Caki2 (cell line): ENCODE measurements around the gene C22orf23. TPM values are rescaled to one million over a fixed set of nuclear protein-coding genes. Genes with fewer than 3 reads are reported as not detected.

Source experiments
- DNase-seq: peaks from one replicate; pipeline ENCODE4 v3.0.0-alpha.2; 2015; ENCODE audit warnings: low read depth
- in situ Hi-C: cut with HindIII; loops from 2 replicates; pipeline ENCODE4 v1.10.0; 2016; ENCODE audit warnings: low sequenced_read_pairs, low pct_unique_long_range_greater_than_20kb, mixed read lengths
- total RNA-seq: library from RNA; depleted of rRNA; stranded (reverse); fragments of >200 nt; shearing (Covaris generic); gene quantifications from 2 replicates; pipeline ENCODE4 v1.2.3, GENCODE V29; 2014; ENCODE audit warnings: low replicate concordance

Gene C22orf23
- total RNA-seq, 1 experiment from 2014 or later: 0.17 TPM

DNA sequence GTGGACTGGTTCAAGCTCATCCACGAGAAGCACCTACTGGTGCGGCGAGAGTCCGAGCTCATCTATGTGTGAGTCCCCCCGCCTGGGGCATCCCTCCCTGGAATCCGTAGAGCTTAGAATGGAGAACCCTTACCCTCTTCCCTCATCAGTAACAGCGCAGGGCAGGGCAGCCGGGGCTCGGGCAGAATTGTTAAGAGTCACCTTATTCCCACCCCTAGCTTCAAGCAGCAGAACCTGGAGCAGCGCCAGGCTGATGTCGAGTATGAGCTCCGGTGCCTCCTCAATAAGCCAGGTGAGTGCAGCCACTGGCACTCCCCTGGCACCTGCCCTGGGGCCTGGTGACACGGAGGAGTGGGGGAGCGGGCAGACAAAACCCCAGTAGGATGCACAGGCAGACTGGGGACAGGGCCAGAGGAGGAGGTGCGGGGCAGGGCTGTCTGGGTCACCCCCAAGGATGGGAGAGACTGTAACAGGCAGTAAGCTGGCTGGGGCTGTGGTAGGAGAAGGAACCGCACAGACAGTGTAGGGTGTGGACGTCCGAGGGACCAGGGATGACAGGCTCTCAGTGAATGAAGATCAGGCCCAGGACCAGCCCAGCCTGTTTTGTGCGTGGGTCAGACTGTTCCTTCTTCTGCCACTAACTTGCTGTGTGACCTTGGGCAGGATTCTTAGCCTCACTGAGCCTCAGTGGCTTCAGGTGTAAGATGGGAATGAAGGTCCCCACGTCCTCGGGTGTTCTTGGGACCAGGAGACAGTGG is 20.4 kb downstream of the C22orf23 start:
- DNase-seq: no peak
- in situ Hi-C loops: no loop called here

- in situ Hi-C loops: no loop called here
- DNase-seq: no peak
These were observed 21.0 kb downstream of the C22orf23 start for GRCh38 chr22:37932401-37932800.

DNA sequence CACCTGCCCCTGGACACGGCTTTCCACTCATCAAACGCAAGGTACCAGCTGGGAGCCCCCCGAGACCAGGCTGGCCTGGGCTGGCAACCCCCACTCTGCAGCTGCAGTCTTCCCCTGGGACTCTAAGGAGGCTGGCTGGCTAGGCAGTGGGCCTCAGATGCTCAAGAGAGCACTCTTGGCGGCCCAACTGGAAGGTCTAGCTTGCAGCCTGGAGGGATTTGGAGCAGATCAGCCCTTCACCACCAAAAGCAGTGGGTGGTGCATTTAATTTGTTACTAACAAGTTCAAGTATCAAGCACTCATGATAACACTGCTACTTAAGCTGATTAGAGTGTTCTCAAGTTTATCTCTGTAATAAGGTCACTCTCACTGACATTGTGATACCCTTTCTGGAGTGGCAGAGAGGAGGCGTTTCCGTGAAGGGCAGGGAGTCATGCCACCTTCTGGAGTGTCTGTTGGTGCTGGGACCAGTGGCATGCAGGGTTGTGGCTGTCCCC is 21.5 kb downstream of the C22orf23 start:
- in situ Hi-C loops: no loop called here
- no peak for DNase-seq

GRCh38 chr22:37930952-37931440 is 22.4 kb downstream of the C22orf23 start:
- DNase-seq: no peak
- in situ Hi-C loops: no loop called here

GRCh38 chr22:37930270-37930951 is 23.0 kb downstream of the C22orf23 start:
- in situ Hi-C loops: no loop called here
- no peak for DNase-seq

- no peak for DNase-seq
- in situ Hi-C loops: no loop called here
These were observed 24.0 kb downstream of the C22orf23 start for GRCh38 chr22:37929390-37929789.

DNA sequence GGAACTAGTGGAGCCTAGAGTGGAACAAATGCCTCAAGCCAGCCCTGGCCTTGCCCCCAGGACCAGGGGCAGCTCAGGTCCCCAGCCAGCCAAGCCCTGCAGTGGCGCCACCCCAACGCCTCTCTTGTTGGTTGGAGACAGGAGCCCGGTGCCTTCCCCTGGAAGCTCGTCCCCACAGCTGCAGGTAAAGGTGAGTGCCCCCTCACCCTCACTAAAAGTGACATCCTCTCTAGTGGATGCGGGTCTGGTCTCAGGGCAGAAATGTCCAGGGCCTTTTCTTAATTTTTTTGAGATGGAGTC is 25.8 kb downstream of the C22orf23 start:
- no peak for DNase-seq
- in situ Hi-C loops: no loop called here

DNA sequence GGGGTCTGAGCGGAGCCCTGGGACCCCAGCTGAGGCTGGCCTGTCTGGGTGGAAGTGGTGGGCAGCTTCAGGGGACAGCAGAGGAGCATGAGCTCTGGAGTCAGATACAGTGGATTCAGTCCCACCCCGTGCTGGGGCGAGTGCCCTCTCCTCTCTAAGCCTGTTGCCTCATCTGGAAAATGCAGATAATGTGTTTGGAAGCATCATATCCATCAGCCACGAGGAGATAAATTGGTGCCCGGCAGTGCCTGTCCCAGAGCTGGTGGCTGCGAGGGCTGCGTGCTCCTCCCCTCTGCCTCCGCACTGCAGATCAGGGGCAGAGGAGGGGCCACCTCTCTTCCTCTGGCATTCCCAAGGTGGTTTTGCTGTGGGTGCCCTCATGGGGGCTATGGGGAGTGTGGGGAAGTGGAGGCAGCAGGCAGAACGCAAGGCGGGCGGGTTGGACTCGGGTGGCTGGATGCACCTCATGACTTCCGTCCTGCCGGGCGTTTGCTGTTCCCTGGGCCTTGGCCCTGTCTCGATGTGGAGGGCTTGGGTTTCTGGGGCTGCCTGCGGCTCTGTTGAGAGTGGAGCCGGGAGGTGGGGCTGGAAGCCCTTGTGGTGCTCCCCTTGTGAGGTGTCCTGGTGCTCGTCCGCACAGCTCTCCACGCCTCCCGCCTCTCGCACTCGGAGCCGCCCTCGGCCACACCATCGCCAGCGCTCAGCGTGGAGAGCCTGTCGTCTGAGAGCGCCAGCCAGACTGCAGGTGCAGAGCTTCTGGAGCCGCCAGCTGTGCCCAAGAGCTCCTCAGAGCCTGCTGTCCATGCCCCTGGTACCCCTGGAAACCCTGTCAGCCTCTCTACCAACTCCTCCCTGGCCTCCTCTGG is 26.4 kb downstream of the C22orf23 start:
- in situ Hi-C loops: no loop called here

DNA sequence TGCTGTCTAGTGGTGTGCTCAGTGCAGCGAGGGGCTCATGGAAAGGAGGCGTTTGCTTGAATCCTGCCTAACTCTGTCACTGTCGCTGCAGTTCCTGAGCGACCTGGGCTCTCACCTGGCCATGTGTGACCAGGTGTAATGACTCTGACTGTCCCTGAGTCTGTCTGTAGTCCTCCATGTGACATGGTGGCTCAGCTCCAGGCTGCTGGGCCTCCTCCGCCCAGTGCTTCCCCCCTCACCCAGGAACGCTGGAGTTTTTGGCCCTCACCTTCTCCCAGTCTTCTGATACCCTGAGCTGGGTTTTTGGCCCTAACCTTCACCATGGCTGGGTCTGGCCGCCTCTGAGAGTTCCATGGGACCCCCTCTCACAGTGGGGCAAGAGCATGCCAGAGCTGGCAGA is 27.0 kb downstream of the C22orf23 start:
- DNase-seq: no peak
- in situ Hi-C loops: no loop called here

More for the DNA sequence above, 26.4 kb downstream of the C22orf23 start:
- DNase-seq: no peak

GRCh38 chr22:37925767-37926166 is 27.6 kb downstream of the C22orf23 start:
- in situ Hi-C loops: no loop called here

DNA sequence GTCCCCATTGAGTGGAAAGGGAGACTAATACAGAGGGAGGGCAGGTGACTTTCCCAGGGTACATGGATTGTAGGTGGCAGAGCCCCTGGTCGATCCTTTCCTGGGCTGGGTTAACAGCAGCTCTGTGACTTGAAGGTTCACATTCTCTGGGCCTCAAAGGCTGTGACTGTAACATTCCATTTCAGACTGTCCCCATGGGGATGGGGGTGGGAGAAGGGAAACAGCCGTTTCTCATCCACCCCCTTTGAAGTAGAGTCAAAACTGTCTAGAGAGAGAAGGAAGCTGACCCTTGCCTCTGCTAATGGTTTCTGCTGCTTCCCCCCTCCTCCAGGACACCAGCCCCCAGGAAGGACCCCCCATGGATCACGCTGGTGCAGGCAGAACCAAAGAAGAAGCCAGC is 28.1 kb downstream of the C22orf23 start:
- in situ Hi-C loops: no loop called here
- no peak for DNase-seq

More at GRCh38 chr22:37925767-37926166, 27.6 kb downstream of the C22orf23 start:
- DNase-seq: no peak

DNA sequence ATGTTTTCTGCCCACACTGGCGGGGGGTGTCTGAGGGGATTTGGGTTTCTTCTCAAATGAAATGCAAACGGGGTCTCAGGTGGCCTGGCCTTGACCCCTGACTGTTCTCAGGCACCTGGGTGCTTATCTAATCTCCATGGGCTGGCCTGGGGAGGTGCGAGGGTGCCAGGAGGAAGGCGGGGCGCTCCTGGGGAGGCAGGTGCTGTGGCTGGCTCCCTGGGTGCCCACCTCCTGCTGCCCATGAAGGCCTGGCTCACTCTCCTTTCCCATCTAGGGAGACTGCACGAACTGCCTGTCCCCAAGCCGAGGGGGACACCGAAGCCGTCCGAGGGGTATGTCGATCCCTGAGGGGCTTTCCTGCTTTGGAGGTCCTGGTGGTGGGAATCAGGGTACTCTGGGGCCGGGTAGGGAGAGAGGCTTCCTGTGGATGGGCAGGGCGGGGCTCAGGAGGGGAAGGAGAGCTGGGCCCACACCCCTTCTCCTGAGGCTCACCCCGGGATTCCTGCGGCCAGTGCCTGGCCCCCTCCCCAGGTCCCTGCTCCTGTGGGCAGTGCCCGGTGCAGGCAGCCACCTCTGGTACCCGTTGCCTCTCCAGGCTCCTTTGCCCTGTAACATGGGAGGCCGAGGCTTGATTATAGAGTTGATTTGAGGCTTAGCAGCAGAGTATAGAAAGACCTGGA is 28.9 kb downstream of the C22orf23 start:
- in situ Hi-C loops: no loop called here

GRCh38 chr22:37923927-37924326 is 29.5 kb downstream of the C22orf23 start:
- DNase-seq: no peak
- in situ Hi-C loops: no loop called here

More for the DNA sequence above, 28.9 kb downstream of the C22orf23 start:
- no peak for DNase-seq

DNA sequence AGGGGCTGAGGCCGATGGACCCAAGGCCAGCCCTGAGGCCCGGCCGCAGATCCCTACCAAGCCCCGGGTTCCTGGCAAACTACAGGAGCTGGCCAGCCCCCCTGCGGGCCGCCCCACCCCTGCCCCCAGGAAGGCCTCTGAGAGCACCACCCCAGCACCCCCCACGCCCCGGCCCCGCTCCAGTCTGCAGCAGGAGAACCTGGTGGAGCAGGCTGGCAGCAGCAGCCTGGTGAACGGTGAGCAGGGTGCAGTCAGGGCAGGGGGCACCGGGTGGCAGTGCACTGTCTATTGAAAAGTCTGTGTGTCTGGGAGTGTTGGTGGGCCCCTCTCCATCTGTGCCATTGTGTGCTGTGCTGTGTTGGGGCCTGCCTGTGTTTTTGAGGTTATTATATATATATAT is 31.2 kb downstream of the C22orf23 start:
- no peak for DNase-seq
- in situ Hi-C loops: no loop called here

- in situ Hi-C loops: no loop called here
- no peak for DNase-seq
These were observed 33.3 kb downstream of the C22orf23 start for GRCh38 chr22:37920126-37920525.

GRCh38 chr22:37918580-37919270 is 34.7 kb downstream of the C22orf23 start:
- in situ Hi-C loops: no loop called here
- DNase-seq: no peak

- in situ Hi-C loops: no loop called here
- no peak for DNase-seq
These were observed 35.4 kb downstream of the C22orf23 start for GRCh38 chr22:37917874-37918548.
